Progenitor cell of endocrine pancreas (in vitro differentiated cells): Measurements from ENCODE around the gene NOD1. TPM values are rescaled to one million over a fixed set of nuclear protein-coding genes. Genes with fewer than 3 reads are reported as not detected.

Experiments used
- DNase-seq: peaks from one replicate; pipeline ENCODE4 v3.0.0; 2021; ENCODE audit warnings: low spot score; ENCODE audit not compliant: unreplicated experiment
- H3K27ac Mint-ChIP-seq: 2 replicates; pipeline ENCODE4 v1.8.0; 2021; ENCODE audit warnings: mild to moderate bottlenecking, moderate library complexity, mixed read lengths
- H3K27me3 Mint-ChIP-seq: 2 replicates; pipeline ENCODE4 v1.8.0; 2021; ENCODE audit warnings: mixed read lengths
- H3K36me3 Mint-ChIP-seq: 2 replicates; pipeline ENCODE4 v1.8.0; 2022; ENCODE audit warnings: mixed read lengths; ENCODE audit not compliant: insufficient read depth
- H3K4me1 Mint-ChIP-seq: 2 replicates; pipeline ENCODE4 v1.8.0; 2021; ENCODE audit warnings: low read depth, mixed read lengths
- H3K4me3 Mint-ChIP-seq: 2 replicates; pipeline ENCODE4 v1.8.0; 2021; ENCODE audit warnings: low read depth, mild to moderate bottlenecking, moderate library complexity, mixed read lengths
- H3K9me3 Mint-ChIP-seq: 2 replicates; pipeline ENCODE4 v1.8.0; 2021; ENCODE audit warnings: low read depth, mixed read lengths
- total RNA-seq: library from RNA; stranded (reverse); gene quantifications from 2 replicates; pipeline ENCODE4 v1.2.1, GENCODE V29; 2021
- TF ChIP-seq, protein P1 (sequence below): fragments of 200-600 bp; sonication (generic); IDR thresholded peaks from one replicate; pipeline ENCODE4 v1.5.0; 2021; ENCODE audit warnings: antibody characterized with exemption, mild to moderate bottlenecking; ENCODE audit not compliant: unreplicated experiment

Gene NOD1
- total RNA-seq, 1 donor from 2014 or later = 2.9 TPM

DNA sequence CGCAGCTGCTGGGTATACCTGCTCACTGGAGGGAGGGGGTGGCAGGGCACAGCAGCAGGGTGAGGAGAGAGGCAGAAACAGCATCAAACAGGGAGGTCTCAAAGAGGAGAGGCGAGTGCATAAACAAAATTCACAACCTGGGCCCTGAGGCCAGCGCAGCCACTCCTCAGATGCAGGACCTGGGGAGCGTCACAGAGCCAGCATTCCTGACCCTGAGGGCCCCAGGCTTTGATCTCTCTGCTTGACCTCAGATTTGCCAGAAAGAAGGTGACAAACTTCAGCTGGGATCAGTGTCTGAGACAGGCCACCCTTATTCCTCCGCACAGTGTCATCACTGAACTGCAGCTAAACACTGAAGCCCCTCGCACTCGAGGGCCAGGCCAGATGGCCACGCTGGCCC is 25.6 kb downstream of the NOD1 start:
- Mint-ChIP-seq H3K4me1 (no peaks in the 10 kb centered on the region), H3K27ac (no peak overlapping the region), H3K36me3 (no peaks in the 10 kb centered on the region), H3K27me3 (no peaks in the 10 kb centered on the region), H3K4me3 (no peak overlapping the region), H3K9me3 (no peaks in the 10 kb centered on the region)
- no peak for DNase-seq
- TF ChIP-seq, protein P1, sequence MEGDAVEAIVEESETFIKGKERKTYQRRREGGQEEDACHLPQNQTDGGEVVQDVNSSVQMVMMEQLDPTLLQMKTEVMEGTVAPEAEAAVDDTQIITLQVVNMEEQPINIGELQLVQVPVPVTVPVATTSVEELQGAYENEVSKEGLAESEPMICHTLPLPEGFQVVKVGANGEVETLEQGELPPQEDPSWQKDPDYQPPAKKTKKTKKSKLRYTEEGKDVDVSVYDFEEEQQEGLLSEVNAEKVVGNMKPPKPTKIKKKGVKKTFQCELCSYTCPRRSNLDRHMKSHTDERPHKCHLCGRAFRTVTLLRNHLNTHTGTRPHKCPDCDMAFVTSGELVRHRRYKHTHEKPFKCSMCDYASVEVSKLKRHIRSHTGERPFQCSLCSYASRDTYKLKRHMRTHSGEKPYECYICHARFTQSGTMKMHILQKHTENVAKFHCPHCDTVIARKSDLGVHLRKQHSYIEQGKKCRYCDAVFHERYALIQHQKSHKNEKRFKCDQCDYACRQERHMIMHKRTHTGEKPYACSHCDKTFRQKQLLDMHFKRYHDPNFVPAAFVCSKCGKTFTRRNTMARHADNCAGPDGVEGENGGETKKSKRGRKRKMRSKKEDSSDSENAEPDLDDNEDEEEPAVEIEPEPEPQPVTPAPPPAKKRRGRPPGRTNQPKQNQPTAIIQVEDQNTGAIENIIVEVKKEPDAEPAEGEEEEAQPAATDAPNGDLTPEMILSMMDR = no peak

GRCh38 chr7:30452280-30452930 is 26.2 kb downstream of the NOD1 start:
- TF ChIP-seq, protein P1 = no peak
- H3K4me3 Mint-ChIP-seq = no peak overlapping the region
- no peak overlapping the region for H3K27ac Mint-ChIP-seq
- no peaks in the 10 kb centered on the region for H3K4me1 Mint-ChIP-seq
- no peaks in the 10 kb centered on the region for H3K9me3 Mint-ChIP-seq
- no peaks in the 10 kb centered on the region for H3K27me3 Mint-ChIP-seq
- H3K36me3 Mint-ChIP-seq = no peaks in the 10 kb centered on the region
- DNase-seq = no peak

DNA sequence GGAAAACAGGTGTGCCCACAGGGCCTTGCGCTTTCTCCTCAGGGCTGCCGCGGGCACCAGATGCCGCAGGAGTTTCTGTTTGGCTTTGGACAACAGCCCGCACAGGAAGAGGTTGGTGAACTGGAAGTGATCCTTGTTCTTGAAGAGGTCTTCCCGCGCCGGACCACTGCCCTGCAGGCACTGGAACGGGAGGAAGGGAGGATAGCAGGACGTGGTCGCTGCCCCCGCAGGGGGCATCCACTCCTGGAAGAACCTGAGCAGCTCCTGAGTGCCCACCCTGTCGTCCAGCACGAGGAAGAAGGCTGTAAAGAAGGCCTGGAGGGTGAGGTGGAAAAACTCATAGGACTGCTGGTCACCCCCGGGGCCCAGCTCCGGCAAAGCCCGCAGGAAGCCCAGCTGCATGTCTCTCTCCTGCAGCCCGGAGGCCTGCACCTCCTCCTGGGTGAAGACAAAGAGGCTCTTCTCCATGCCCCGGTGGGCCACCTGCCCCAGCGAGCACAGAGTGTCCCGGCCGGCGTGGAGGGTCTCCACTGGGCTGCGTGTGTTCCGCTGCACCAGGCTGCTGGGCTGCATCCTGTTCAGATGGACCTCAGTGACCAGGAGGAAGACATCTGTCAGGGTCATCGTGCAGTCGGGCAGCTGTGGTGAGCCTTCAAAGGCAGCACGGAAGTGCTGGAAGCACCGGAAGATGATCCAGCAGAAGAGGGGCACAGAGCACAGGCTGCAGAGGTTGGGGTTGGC is 26.9 kb downstream of the NOD1 start:
- TF ChIP-seq, protein P1 = no peak
- DNase-seq = no peak
- Mint-ChIP-seq H3K36me3 (no peaks in the 10 kb centered on the region), H3K27ac (no peak overlapping the region), H3K4me3 (no peak overlapping the region), H3K9me3 (no peaks in the 10 kb centered on the region), H3K4me1 (no peaks in the 10 kb centered on the region), H3K27me3 (no peaks in the 10 kb centered on the region)

- no peak overlapping the region for H3K4me3 Mint-ChIP-seq
- H3K27ac Mint-ChIP-seq = no peak overlapping the region
- no peaks in the 10 kb centered on the region for H3K27me3 Mint-ChIP-seq
- H3K4me1 Mint-ChIP-seq = no peaks in the 10 kb centered on the region
- TF ChIP-seq, protein P1 = no peak
- no peak for DNase-seq
- H3K9me3 Mint-ChIP-seq = no peaks in the 10 kb centered on the region
- H3K36me3 Mint-ChIP-seq = peaks cover 1% of the 10 kb centered on the region
Measured at GRCh38 chr7:30450983-30451497, 27.5 kb downstream of the NOD1 start.

DNA sequence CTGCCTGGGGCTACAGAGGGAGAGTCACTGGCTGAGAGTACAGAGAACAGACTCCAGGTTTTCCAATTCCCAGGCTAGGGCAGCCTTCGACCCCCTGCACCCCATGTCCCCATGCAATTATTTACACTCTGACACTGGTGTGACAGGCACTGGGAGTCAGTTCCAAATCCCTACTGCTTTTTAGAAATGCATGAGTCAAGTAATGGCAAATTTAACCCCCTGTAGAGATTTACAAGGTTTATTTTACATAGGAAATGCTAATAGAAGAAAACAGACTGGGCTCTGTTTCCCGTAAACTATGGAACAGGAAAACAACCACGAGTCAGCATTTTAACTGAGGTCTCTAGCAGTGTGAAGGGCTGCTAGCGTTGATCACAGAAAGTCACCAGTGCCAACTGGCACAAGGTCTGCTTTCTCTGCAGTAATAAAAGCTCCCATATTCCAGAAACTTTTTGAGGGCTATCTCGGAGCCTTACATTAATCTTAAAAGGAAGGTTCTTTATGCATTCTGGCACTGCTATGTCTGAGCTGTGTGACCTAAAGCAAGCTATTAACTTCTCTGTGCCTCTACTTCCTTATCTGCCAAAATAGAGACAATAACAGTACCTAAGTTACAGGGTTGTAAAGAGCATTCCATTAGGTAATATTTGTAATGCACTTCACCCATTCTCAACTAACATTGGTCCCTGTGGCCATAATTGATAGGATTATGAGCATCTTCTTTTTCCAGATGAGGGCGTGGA is 28.2 kb downstream of the NOD1 start:
- TF ChIP-seq, protein P1 = no peak
- no peak overlapping the region for H3K27ac Mint-ChIP-seq
- no peaks in the 10 kb centered on the region for H3K27me3 Mint-ChIP-seq
- no peaks in the 10 kb centered on the region for H3K4me1 Mint-ChIP-seq
- H3K4me3 Mint-ChIP-seq = no peak overlapping the region
- H3K9me3 Mint-ChIP-seq = no peaks in the 10 kb centered on the region
- peaks cover 2% of the 10 kb centered on the region for H3K36me3 Mint-ChIP-seq
- no peak for DNase-seq
